ENCODE measurements around the gene SMARCA2. TPM values are rescaled to one million over a fixed set of nuclear protein-coding genes. Genes with fewer than 3 reads are reported as not detected.

Gene SMARCA2
- total and polyA plus RNA-seq, 10 of the 15 experiments (the other 5 are each of a cell fraction or from before 2014, with no cell fraction given), result 100 to 392 (median 204) TPM

- no peaks in the 10 kb centered on the region; the same call in 1 of the 2 replicates for H3K79me2 ChIP-seq (ENCODE audit: control insufficient read depth, insufficient read depth, low read length)
- H3K27ac ChIP-seq (ENCODE audit: control insufficient read depth, insufficient read depth), result peak overlapping the region; percentile 38
- no peaks in the 10 kb centered on the region for H4K20me1 ChIP-seq (ENCODE audit: control insufficient read depth, insufficient read depth)
- no peak overlapping the region for H2AFZ ChIP-seq (ENCODE audit: control insufficient read depth, low read depth, low read length)
- peaks cover 8 to 54% of the 10 kb centered on the region in 2 experiments for H3K36me3 ChIP-seq (ENCODE audit: control insufficient read depth in 2 of 2, insufficient read depth in 2 of 2, low read length in 1 of 2)
- SMC1A ChIA-PET (ENCODE audit: uncharacterized antibody, unreplicated experiment), result interaction anchor here (0.5 to 3.2 kb wide), 28 partner anchors 10 to 355 kb away, joined by 3 to 35 read pairs (median 4); no protein-coding TSS in a partner anchor
- no peak overlapping the region for H3K4me2 ChIP-seq (ENCODE audit: control insufficient read depth, insufficient read depth)
- RAD21 ChIA-PET (ENCODE audit: unreplicated experiment), result interaction anchor here (0.7 to 2.1 kb wide), 27 partner anchors 11 to 1033 kb away, joined by 3 to 20 read pairs (median 4); partner anchors contain the start of genes PUM3 and SMARCA2
- intact Hi-C loops (cut with micrococcal nuclease; ENCODE audit: unreplicated experiment) (loop anchor here (1.0 to 10.0 kb wide), 7 partner anchors 33 to 623 kb away; no protein-coding TSS in a partner anchor), in situ Hi-C loops (cut with MboI) (no loop called here)
- POLR2A ChIA-PET, result interaction anchor here (0.7 to 2.1 kb wide), 6 partner anchors 34 to 243 kb away, joined by 3 to 5 read pairs (median 4); partner anchors contain the start of gene SMARCA2
- FAIRE-seq (peak; percentile 75), ATAC-seq (peak; percentile 91), DNase-seq (ENCODE audit: low read depth, low spot score) (peak; percentile 45)
- 38% methylated on average over 6 of the region's 6 CpGs for WGBS (ENCODE audit: insufficient coverage, insufficient replicate concordance, low lambda C conversion rate, missing lambda C conversion rate)
- no peak overlapping the region for H3K9ac ChIP-seq (ENCODE audit: control insufficient read depth, insufficient read depth, low read length)
- TSS peak; percentile 12 for BruUV-seq (replicated peaks)
- H3K27me3 ChIP-seq (replicated peaks in 1 of 2; ENCODE audit: control insufficient read depth in 2 of 2, insufficient read depth in 2 of 2, low read length in 1 of 2), result no peaks in the 10 kb centered on the region
- H3K4me3 ChIP-seq, result no peak overlapping the region
- peaks cover 4% of the 10 kb centered on the region; the same call in 1 of the 2 replicates for H3K4me1 ChIP-seq (ENCODE audit: control insufficient read depth, insufficient read depth, low read length)
- H3K9me3 ChIP-seq (replicated peaks; ENCODE audit: control insufficient read depth, insufficient read depth, low read length), result no peaks in the 10 kb centered on the region
- CTCF ChIA-PET, result interaction anchor here (0.6 to 4.0 kb wide), 57 partner anchors 9 to 1704 kb away, joined by 3 to 51 read pairs (median 4); no protein-coding TSS in a partner anchor
- TF ChIP-seq IRF5 (IDR thresholded peaks at IDR 0.05; ENCODE audit: borderline replicate concordance) (no peak), CREM (IDR thresholded peaks at IDR 0.05; ENCODE audit: low read depth) (no peak), NR2F1 (conservative IDR thresholded peaks at IDR 0.05) (no peak), ZNF207 (IDR thresholded peaks at IDR 0.05; ENCODE audit: borderline replicate concordance) (no peak), RAD21 (IDR thresholded peaks at IDR 0.05; ENCODE audit: insufficient read depth, low read depth, low read length) (peak; percentile 68), USF1 (IDR thresholded peaks at IDR 0.05; ENCODE audit: borderline replicate concordance, extremely low read length, insufficient read depth, low read depth, low read length) (no peak), RUNX3 (IDR thresholded peaks at IDR 0.05; ENCODE audit: low read length) (peak; percentile 49), RAD51 (IDR thresholded peaks at IDR 0.05) (peak; percentile 84), NFIC (IDR thresholded peaks at IDR 0.05; ENCODE audit: low read depth, low read length) (0 out of 2 replicates have a peak, but pooled peaks have one; percentile 28), RELB (IDR thresholded peaks at IDR 0.05; ENCODE audit: low read depth) (no peak), REST (IDR thresholded peaks at IDR 0.05; ENCODE audit: low read depth, low read length) (no peak), RELA (IDR thresholded peaks at IDR 0.05; ENCODE audit: borderline replicate concordance, partially characterized antibody) (peak; percentile 34)
Measured at GRCh38 chr9:2087500-2088313, 72.6 kb downstream of the SMARCA2 start.

Measured in GM12878 (cell line).